HG03354 (cell line): ENCODE data around the gene CCR5AS.
"Not testable (repeated sequence)": the region's sequence is repeated elsewhere in the genome, so short reads cannot be mapped to it uniquely, and the experiment has no call there.

Experiments used
- ATAC-seq: cut with Tn5 transposase; IDR thresholded peaks from one replicate; pipeline ENCODE4 v1.9.1; 2021; ENCODE audit warnings: mild to moderate bottlenecking; ENCODE audit not compliant: unreplicated experiment, poor library complexity, severe bottlenecking

CCR5AS gene

DNA sequence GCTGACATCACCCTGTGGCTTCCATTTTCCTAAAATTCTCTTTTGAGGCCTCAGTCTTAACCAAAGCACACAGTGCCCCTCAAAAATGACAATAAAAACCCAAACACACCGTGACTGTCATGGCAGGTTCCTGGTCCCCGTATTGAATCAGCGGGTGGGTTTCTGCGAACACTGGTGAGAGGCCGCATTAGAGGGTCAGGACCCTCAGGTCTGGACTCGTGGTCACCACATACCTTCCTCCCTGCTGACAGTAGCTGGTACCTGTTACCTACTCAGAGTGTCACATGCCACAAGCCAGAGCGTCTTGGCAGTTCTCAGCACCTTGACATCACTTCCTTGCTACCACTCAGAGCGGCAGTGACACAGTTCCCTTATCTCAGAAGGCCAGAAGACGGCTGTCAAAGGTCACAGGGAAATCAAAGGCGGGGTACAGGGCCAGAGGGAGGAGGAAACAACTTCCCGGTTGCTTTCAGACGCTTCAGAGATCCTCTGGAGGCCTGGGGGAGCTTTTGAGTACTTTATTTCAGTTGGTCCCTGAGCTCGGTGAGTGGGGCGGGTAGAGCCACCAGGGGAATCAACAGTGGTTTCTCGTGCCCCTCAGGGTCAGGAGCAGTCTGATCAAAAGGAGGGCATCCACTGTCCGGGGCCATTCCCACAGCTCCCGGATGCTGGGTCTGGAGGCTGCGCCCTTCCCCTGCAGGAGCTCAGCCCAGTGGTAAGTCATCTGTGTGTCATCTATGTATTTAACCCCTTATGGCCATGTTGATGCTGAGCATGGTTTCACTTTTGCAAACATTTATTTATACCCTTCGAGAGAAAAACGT, at the start of gene CCR5AS, which contains the start of gene CCRL2:
CCR5AS (minus strand) TSS at position 279 of the 824 bp plus-strand sequence.
CCRL2 (plus strand) TSS at position 472 of the 824 bp plus-strand sequence. CDS start 821 bp downstream, outside the sequence.
- peak; percentile 64 for ATAC-seq

DNA sequence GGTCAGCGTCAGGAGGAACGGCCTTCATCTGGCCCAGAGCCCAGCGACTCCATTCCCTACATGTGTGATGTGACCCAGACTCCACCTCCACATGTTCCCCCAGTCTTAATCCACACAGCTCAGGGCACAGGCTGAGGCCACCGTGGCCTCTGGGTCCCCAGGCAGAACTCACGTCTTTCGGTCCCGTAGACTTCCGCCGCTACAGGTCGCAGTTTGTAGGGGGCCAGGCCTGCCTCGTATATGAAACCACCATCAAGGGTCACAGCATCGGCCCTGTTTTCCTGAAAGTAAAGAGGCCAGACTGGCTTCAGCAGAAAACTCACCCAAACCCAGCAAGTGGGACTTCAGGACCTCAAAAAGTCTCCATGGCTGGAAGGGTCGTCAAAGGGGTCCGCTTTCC, 49.3 kb upstream of the CCR5AS start:
- ATAC-seq, result no peak

DNA sequence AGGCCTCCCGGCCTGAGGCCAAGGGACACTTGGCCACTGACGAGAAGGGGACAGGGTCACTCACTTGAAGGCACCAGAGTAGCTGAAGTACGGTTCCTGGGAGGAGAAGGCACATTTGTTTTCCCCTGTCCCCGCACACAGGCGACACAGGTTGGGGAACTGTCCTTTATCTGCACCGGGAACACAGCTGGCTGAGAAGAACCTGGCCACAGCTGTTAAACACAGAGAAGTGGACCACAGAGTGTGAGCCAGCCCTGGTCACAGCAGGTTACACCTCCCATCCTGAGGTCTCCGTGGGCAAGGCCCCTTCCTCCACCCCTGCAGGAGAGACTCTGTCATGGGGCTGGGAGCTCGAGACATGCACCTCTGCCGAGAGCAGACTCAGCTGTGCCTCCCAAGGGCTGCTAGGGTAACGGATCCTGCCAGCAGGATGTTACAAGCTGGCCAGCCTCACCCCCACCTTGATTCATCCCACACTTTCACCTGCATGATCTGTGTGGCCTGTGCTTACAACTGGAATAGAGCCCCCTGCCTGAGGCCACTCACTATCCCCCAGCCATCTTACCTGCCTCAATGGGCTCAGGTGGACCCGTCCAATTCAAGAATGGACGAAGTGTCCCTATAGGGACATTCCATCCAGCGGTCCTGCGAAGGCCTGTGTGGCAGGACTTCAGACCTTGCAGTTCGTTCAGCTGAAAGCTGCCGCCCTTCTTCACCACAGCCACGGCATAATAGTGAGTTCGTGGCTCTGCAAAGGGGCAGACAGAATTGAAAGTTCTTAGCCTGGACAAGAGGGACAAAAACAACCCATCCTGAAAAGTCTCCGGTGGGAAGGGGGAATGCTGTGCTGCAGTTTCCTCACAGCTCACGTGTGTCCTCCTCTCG, 48.6 kb upstream of the CCR5AS start:
- no peak for ATAC-seq

DNA sequence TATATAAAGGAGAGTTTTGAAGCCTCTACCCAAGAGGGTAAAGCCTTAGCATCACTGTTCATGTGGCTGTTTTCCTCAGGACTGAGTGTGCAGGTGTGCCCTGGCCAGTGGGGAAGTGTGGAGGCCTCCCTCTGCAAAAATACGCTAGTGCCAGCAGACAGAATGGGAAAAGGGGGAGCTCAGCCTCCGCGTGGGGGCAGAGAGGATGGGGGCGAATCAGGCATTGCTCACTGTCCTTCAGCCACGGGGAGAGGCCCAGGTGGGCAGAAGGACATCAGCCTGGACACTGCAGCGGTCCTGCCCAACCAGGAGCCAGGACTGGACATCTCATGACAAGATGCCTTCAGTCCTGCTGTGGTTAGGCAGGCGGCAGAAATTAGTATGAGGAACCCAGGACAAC, 47.7 kb upstream of the CCR5AS start:
- ATAC-seq, result no peak

DNA sequence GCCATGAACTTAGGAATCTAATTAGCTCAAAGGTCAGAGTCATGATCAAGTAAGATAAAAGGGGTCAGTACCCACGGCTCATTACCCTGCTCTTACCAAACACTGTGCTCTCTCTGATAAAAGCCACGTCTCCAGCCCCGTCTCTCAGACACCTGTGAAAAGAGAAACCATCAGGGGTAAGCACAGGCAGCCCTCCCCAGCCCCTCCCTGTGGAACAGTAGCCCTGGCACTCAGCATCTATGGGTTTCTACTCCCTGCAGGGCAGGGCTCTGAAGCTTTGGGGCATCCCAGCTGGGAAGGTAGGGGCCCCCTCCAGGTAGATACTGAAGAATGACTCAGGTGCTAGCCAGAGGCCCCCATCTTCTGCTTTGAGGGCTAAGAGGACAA, 47.3 kb upstream of the CCR5AS start:
- ATAC-seq, result no peak

DNA sequence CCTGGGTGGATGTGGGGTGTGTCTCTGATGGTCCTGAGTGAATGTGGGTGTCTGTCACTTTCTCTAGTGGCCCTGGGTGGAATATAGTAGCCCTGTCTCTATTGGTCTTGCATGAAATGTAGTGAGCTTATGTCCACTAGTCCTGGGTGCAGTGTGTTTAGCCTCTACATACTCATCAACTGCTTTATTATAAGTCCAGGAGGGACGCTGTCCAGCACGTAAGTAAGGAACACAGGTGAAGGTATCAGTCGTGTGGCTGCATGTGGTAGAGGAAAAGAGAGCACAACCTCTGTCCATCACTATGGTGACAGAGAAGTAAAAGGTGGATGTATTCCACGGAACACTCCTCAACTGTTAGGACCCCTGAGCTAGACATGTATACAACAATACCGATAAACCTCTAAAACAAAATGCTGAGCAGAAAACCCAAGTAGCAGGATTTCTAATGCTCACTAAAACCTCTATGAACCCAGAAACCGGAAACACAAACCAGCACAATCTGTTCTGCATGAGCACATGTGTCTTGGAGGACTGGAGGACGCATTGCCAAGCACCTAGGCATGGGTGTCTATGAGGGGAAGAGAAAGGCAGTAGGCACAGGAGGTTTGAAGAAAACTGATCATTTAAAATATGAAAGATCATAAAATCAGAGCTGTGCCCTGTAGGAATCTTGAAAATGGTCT, 46.8 kb upstream of the CCR5AS start:
- ATAC-seq, result no peak

DNA sequence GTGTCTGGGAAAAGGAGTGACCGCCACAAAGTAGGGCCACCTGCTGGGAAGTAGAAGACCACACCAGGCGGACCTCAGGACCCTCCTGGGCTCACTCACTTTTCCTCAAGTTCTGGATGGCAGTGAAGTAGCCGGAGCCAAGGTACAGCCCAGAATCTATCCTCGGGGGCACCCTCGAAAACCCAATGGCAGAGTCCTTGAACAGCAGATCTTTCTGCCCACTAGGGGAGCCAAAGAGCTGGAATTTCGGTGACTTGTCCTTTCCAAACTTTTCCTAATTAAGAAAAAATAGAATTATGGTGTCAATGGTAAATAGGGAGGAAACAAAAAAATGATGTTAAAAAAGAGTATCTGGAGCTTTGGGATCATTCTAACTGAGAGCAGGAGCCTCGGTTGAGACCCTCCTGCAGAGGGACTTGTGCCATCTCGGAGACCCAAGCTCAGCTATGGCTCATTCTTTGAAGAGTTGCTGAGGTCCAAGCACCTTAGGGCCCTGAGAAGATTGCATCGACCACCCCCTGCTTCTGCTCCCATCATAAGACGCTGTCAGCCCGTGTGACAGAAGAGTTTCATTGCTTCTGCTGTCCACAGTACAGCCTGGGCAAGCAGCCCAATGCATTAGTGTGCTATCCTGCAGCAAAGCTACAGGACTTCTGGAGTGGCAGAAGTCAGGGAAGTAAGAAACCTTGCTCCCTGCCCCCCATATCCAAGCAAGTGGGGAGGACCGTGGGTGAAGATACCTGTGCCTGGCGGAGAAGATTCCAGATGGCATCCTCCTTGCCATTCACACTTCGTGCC, 43.1 kb upstream of the CCR5AS start:
- no peak for ATAC-seq

DNA sequence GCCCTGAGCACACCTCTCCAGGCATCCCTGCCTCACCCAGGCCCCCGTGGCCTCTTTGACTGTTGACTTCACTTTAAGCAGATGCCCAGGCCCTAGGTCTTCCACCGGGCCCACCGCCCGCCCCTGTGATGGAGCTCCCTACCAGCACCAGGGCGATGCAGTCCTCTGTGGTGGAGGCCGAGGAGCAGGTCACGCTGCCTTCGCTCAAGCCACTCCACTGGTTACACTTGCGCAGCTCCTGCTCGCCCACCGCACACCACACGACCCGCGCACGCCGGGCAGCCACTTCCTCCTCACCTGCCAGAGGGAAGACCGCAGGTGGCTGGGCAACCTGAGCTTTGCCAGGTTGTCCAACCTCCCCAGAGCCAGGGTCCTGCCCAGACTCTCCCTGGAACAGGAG, 41.9 kb upstream of the CCR5AS start:
- no peak for ATAC-seq

DNA sequence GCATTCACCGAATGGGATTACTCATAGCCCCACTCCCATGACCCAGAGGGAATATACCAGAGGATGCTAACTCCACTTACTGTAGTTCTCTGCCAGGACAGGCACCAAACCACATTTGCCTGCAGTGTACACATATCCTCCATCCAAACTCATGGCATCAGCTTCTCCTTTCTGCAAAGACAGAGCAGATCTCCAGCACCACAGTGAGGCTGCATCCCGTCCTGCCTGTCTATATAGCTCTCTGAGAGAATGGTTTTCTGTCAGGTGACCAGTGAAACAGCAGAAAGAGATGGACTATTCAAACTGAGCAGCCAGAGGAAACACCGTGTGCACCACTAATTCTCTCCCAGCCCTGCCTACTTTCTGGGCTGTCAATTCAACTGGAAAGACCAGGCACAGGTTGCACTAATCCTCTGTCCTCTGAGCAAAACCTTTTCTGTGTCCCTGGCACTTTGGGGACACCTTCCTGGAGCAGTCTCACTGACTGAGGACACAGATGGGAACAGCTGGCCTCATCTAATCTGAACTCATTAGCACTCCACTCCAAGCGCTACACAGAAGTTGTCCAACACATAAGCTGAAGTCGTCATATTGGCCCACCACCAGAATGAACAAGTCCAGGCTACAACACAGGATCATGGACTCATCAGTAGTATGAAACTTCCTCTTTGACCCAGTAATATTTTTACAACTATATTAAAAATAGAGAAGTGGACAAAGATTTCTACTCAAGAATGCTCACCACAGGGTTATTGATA, 40.5 kb upstream of the CCR5AS start:
- no peak for ATAC-seq

DNA sequence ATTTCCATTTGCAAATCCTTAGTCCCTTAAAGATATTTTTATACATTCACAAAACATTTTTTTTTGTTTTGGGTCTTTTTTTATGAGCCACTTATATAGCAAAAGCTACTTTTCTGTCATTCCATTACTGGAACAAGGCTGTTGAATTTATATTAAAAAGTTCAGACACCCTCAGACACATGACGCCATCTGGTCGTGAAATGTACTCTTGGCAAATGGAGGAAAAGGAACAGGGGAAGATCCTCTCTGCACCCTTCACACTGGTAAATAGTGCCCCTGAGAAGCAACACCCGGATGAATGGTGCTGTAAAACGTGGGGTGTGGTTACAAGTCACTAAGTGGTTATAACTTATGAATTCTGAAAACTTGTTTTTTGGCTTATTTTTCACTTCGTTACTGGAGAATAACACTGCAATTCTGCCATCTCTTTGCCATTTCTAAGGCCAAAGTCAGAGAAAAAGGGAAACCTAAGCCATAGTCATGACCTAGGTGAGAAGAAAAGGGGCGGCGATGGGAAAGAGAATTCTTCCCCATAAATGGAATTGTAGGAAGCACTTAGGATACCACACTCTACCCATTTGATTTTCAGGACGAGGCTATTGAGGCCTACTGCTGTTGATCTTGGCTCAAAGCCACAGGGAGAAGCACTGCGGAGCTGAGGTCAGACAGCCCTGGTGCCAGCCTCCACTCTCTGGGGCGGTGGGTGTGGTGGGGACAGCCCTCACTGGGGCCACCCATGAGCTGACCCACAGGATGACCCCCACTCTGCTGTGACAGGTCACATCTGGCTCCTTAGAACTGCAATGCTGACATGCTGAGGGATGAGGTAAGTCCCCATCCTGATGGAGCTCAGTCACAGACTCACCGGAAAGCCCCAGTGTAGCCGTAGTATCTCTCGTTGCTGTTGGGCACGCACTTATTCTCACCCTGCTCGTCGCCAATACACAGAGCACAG, 36.0 kb upstream of the CCR5AS start:
- no peak for ATAC-seq

DNA sequence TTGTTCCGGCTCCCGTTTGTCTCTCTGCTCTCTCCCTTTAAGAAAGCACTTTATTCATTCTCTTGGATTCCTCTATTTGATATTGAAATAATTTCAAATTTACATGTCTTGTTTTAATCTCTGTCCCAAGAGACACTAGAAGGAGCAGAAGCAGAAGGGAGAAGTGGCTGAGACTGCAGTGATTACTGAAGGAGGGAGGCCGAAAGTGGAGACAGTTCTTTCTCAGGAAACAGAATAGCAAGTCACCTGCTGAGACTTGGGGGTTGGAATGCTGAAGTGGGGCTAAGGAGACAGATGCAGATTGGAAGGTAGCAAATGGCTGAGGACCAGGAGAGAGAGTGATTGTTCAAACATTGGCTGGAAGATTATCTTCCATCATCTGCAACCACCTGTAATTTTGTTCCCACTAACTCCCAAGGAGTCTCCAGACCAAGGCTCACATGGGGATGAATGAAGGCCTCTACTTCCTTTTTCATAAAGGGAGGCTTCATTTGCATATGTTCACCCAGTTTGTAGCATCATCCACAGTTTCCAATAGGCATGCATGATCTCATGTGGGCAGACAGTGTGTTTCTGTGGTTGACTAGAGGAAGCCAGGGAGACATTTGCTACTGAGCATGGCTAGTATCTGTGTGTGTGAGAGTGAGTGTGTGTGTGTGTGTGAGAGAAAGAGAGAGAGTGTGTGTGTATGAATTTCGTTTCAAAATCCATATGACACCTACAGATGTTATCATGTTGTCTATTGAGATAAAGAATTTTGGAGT, 33.8 kb upstream of the CCR5AS start:
- ATAC-seq, result peak; percentile 81

DNA sequence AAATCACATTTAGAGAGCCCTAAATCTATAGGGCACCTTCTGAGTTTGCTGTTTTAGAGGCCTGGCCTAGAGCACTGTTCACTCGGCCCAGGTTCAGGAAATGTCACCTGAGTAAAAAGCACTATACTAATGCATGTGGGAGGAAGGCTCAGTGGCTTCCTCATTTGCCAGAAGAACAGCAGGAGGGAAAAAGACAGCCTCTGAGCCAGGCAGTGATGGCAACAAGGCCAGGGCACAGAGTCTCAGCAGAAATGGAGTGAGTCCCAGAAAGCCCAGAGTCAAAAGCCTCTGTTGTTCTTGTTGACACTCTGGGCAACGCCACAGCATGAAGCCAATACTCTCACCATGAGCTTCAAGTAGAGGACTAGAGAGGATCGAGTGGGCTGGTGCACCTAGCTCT, 32.0 kb upstream of the CCR5AS start:
- no peak for ATAC-seq

DNA sequence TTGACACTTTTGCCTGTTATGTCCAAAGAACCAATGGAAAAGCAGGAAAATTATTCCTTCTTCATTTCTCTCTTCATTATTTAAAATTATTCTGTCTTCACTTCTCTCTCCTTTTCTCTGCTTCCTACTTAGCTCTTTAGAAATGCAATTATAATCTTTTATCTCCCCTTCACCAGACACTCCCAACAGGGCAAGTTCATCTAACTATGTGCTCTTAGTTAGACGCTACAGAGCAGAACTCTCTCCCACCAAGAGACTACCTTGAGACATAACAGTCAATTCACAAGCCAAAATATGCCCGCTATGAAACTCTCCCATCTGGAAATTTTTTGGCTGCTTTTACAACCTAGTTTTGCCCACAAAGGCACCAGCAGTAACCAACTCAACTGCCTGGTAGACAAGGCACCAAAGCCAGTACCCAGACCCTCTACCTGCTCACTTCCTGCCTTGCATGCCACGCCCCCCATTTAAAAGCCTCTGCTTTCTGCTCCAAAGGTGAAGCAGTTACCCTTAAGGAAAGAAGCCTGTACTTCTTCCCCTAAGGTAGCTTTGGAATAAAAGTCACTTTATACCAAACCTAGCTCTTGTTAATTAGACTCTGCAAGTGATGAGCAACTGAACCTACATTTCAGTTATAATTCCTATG, 28.3 kb upstream of the CCR5AS start:
- no peak for ATAC-seq

DNA sequence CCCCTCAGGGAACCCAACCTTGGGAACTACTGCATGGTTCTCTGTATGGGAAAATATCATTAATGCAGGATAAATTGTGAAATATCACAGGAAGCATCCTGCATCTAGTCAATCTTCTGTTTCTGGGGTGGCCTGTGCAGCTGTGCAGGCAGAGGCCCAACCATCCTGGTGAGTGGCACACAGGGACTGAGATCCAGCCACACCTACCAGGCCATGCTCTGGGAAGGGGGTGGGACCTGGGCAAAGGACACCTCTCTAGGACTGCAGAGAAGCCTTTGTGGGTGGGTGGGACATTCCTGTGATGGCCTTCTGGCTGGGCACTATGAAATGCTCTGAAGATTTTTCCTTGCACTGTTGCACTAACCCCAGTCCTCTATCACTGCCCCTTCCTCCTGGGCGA, 27.0 kb upstream of the CCR5AS start:
- ATAC-seq, result no peak

DNA sequence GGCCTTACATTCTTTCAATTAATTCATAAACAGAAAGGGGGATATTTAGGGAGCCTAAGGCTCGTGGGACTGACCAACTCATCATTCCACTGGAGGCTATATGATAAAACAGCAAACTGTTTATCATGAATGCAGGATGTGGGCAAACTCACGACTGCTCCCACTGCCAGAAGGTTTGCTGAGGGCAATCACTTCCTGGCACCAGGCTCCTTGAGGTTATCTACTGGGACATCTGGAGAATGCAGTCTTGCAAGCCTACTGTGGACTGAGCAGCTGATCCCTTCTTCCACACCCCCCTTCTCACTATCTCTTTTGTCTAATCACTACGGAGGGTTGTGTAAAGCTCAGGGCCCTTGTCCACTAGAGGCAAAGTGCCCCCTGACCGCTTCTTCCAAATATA, 26.3 kb upstream of the CCR5AS start:
- not testable (repeated sequence) for ATAC-seq

DNA sequence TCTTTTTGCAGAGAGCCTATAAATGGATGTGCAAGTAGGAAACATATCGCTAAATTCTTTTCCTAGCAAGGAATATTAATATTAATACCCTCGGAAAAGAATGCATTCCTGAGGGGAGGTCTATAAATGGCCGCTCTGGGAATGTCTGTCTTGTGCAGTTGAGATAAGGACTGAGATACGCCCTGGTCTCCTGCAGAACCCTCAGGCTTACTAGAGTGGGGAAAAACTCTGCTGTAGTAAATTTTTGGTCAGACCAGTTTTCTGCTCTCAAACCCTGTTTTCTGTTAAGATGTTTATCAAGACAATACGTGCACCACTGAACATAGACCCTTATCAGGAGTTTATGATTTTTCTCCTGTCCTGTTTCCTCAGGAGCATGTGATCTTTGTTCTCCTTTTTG, 25.0 kb upstream of the CCR5AS start:
- ATAC-seq, result not testable (repeated sequence)

DNA sequence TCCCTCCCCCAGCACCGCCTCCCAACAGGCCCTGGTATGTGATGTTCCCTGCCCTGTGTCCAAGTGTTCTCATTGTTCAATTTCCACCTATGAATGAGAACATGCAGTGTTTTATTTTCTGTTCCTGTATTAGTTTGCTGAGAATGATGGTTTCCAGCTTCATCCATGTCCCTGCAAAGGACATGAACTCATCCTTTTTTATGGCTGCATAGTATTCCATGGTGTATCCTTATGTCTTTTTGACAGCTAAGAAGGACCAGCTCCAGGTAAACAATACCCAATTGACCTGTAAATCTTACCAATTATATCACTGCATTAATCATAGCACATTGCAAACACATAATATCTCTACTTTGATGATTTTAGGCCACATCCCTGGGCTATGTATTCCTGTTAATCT, 24.0 kb upstream of the CCR5AS start:
- ATAC-seq, result not testable (repeated sequence)
